Activated CD8-positive, alpha-beta memory T cell treated with anti-CD3 and anti-CD28 coated beads, Interleukin-2, amount 50 U/mL, for 24 hours (primary cell): ENCODE measurements around the gene ITGB7.
"Not testable (repeated sequence)": the region's sequence is repeated elsewhere in the genome, so short reads cannot be mapped to it uniquely, and the experiment has no call there.

Experiments
- DNase-seq: peaks from one replicate; pipeline ENCODE4 v3.0.0-alpha.2; 2020; ENCODE audit errors: extremely low read depth

ITGB7 gene

GRCh38 chr12:53178803-53179202 is 28.2 kb downstream of the ITGB7 start:
- not testable (repeated sequence) for DNase-seq

- not testable (repeated sequence) for DNase-seq
These were observed 29.6 kb downstream of the ITGB7 start for GRCh38 chr12:53177447-53177846.

- no peak for DNase-seq
These were observed 30.3 kb downstream of the ITGB7 start for GRCh38 chr12:53176750-53177149.

GRCh38 chr12:53174881-53175491 is 32.1 kb downstream of the ITGB7 start:
- DNase-seq = no peak

- DNase-seq = no peak
These were observed 33.9 kb downstream of the ITGB7 start for GRCh38 chr12:53173085-53173715.

GRCh38 chr12:53172352-53172751 is 34.7 kb downstream of the ITGB7 start:
- no peak for DNase-seq

GRCh38 chr12:53171725-53172329 is 35.2 kb downstream of the ITGB7 start:
- DNase-seq = no peak

GRCh38 chr12:53170876-53171724 is 36.0 kb downstream of the ITGB7 start:
- DNase-seq = no peak

GRCh38 chr12:53170215-53170614 is 36.8 kb downstream of the ITGB7 start:
- DNase-seq = no peak

- DNase-seq = no peak
These were observed 37.4 kb downstream of the ITGB7 start for GRCh38 chr12:53169644-53170043.

GRCh38 chr12:53166837-53167236 is 40.2 kb downstream of the ITGB7 start:
- no peak for DNase-seq

- not testable (repeated sequence) for DNase-seq
These were observed 44.0 kb downstream of the ITGB7 start for GRCh38 chr12:53163008-53163407.

GRCh38 chr12:53161119-53161911 is 45.7 kb downstream of the ITGB7 start:
- DNase-seq = no peak

- DNase-seq = no peak
These were observed 46.4 kb downstream of the ITGB7 start for GRCh38 chr12:53160673-53161072.

GRCh38 chr12:53160000-53160399 is 47.1 kb downstream of the ITGB7 start:
- no peak for DNase-seq

GRCh38 chr12:53159195-53159839 is 47.7 kb downstream of the ITGB7 start:
- DNase-seq = peak; percentile 79

GRCh38 chr12:53152390-53152789 is 54.7 kb downstream of the ITGB7 start:
- no peak for DNase-seq

- no peak for DNase-seq
These were observed 56.0 kb downstream of the ITGB7 start for GRCh38 chr12:53151039-53151438.

- DNase-seq = no peak
These were observed 59.4 kb downstream of the ITGB7 start for GRCh38 chr12:53147653-53148052.

GRCh38 chr12:53147181-53147580 is 59.9 kb downstream of the ITGB7 start:
- no peak for DNase-seq
